ENCODE data around the gene STIM1.

Gene STIM1

GRCh38 chr11:3929232-3929631 is 73.8 kb downstream of the STIM1 start:
- Histone ChIP-seq H3K9ac (ENCODE audit: low read length) (no peak overlapping the region), H3K27ac (ENCODE audit: low read depth, low read length, poor library complexity, severe bottlenecking) (no peak overlapping the region), H3K79me2 (ENCODE audit: insufficient read depth, low read length) (peaks cover 3% of the 10 kb centered on the region; the same call in 1 of the 2 replicates), H3K4me3 (ENCODE audit: low read depth, low read length, poor library complexity, severe bottlenecking) (no peak overlapping the region), H3K4me1 (ENCODE audit: insufficient read depth, low read length, severe bottlenecking) (peaks cover 10% of the 10 kb centered on the region), H2AFZ (ENCODE audit: low read length) (no peak overlapping the region), H3K4me2 (ENCODE audit: low read length) (no peak overlapping the region), H3K36me3 (ENCODE audit: insufficient read depth, low read length) (0 out of 2 replicates have a peak, but pooled peaks cover 12% of the 10 kb centered on the region), H3K9me3 (ENCODE audit: low read length) (no peaks in the 10 kb centered on the region), H4K20me1 (ENCODE audit: insufficient read depth, low read length) (no peaks in the 10 kb centered on the region), H3K9me2 (ENCODE audit: low read depth, low read length) (no peaks in the 10 kb centered on the region), H3F3A (ENCODE audit: insufficient read depth, low read length) (peaks cover 4% of the 10 kb centered on the region; the same call in 1 of the 2 replicates), H3K27me3 (ENCODE audit: insufficient read depth, low read length) (no peaks in the 10 kb centered on the region)
- TF ChIP-seq CTCF (IDR thresholded peaks at IDR 0.05; ENCODE audit: low read length) (no peak), EZH2 (IDR thresholded peaks at IDR 0.05; ENCODE audit: borderline replicate concordance, low read length) (no peak)

GRCh38 chr11:3929649-3930048 is 74.2 kb downstream of the STIM1 start:
- no peaks in the 10 kb centered on the region for H3K27me3 ChIP-seq (ENCODE audit: insufficient read depth, low read length)
- no peak overlapping the region for H3K4me3 ChIP-seq (ENCODE audit: low read depth, low read length, poor library complexity, severe bottlenecking)
- no peaks in the 10 kb centered on the region; the same call in 1 of the 2 replicates for H3K79me2 ChIP-seq (ENCODE audit: insufficient read depth, low read length)
- H3K36me3 ChIP-seq (ENCODE audit: insufficient read depth, low read length) = 0 out of 2 replicates have a peak, but pooled peaks cover 12% of the 10 kb centered on the region
- no peak overlapping the region for H3K9ac ChIP-seq (ENCODE audit: low read length)
- no peaks in the 10 kb centered on the region for H4K20me1 ChIP-seq (ENCODE audit: insufficient read depth, low read length)
- no peak overlapping the region for H3K4me2 ChIP-seq (ENCODE audit: low read length)
- no peak overlapping the region for H2AFZ ChIP-seq (ENCODE audit: low read length)
- H3K27ac ChIP-seq (ENCODE audit: low read depth, low read length, poor library complexity, severe bottlenecking) = no peak overlapping the region
- H3K4me1 ChIP-seq (ENCODE audit: insufficient read depth, low read length, severe bottlenecking) = peaks cover 10% of the 10 kb centered on the region
- TF ChIP-seq EZH2 (IDR thresholded peaks at IDR 0.05; ENCODE audit: borderline replicate concordance, low read length) = no peak
- no peak for TF ChIP-seq CTCF (IDR thresholded peaks at IDR 0.05; ENCODE audit: low read length)
- no peaks in the 10 kb centered on the region for H3K9me2 ChIP-seq (ENCODE audit: low read depth, low read length)
- H3F3A ChIP-seq (ENCODE audit: insufficient read depth, low read length) = peaks cover 4% of the 10 kb centered on the region; the same call in 1 of the 2 replicates
- no peaks in the 10 kb centered on the region for H3K9me3 ChIP-seq (ENCODE audit: low read length)

- H3K79me2 ChIP-seq (ENCODE audit: insufficient read depth, low read length) = no peaks in the 10 kb centered on the region
- H3K36me3 ChIP-seq (ENCODE audit: insufficient read depth, low read length) = peaks cover 18% of the 10 kb centered on the region; the same call in 1 of the 2 replicates
- H3K9me3 ChIP-seq (ENCODE audit: low read length) = no peaks in the 10 kb centered on the region
- no peak overlapping the region for H2AFZ ChIP-seq (ENCODE audit: low read length)
- H3K9ac ChIP-seq (ENCODE audit: low read length) = no peak overlapping the region
- no peak overlapping the region for H3K27ac ChIP-seq (ENCODE audit: low read depth, low read length, poor library complexity, severe bottlenecking)
- no peaks in the 10 kb centered on the region for H4K20me1 ChIP-seq (ENCODE audit: insufficient read depth, low read length)
- no peaks in the 10 kb centered on the region for H3F3A ChIP-seq (ENCODE audit: insufficient read depth, low read length)
- H3K4me2 ChIP-seq (ENCODE audit: low read length) = no peak overlapping the region
- H3K4me1 ChIP-seq (ENCODE audit: insufficient read depth, low read length, severe bottlenecking) = peaks cover 4% of the 10 kb centered on the region
- no peak overlapping the region for H3K4me3 ChIP-seq (ENCODE audit: low read depth, low read length, poor library complexity, severe bottlenecking)
- H3K27me3 ChIP-seq (ENCODE audit: insufficient read depth, low read length) = no peaks in the 10 kb centered on the region
- no peak for TF ChIP-seq EZH2 (IDR thresholded peaks at IDR 0.05; ENCODE audit: borderline replicate concordance, low read length)
- TF ChIP-seq CTCF (IDR thresholded peaks at IDR 0.05; ENCODE audit: low read length) = no peak
- H3K9me2 ChIP-seq (ENCODE audit: low read depth, low read length) = no peaks in the 10 kb centered on the region
Measured at GRCh38 chr11:3932698-3933097, 77.2 kb downstream of the STIM1 start.

Measured in OCI-LY1 (cell line).